Measurements from ENCODE around the gene CPNE4.
"Not testable (repeated sequence)": the region's sequence is repeated elsewhere in the genome, so short reads cannot be mapped to it uniquely, and the experiment has no call there.

DNA sequence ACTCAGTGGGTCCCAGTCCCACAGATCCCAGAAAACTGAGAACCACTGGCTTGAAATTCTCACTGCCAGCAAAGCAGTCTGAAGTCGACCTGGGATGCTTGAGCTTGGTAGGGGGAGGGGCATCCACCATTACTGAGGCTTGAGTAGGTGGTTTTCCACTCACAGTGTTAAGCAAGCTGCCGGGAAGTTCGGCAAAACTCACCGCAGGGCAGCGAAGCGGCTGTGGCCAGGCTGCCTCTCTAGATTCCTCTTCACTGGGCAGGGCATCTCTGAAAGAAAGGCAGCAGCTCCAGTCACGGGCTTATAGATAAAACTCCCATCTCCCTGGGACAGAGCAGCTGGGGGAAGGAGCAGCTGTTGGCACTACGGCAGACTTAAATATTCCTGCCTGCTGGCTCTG, 71.4 kb downstream of the CPNE4 start:
- TF ChIP-seq, protein P1, sequence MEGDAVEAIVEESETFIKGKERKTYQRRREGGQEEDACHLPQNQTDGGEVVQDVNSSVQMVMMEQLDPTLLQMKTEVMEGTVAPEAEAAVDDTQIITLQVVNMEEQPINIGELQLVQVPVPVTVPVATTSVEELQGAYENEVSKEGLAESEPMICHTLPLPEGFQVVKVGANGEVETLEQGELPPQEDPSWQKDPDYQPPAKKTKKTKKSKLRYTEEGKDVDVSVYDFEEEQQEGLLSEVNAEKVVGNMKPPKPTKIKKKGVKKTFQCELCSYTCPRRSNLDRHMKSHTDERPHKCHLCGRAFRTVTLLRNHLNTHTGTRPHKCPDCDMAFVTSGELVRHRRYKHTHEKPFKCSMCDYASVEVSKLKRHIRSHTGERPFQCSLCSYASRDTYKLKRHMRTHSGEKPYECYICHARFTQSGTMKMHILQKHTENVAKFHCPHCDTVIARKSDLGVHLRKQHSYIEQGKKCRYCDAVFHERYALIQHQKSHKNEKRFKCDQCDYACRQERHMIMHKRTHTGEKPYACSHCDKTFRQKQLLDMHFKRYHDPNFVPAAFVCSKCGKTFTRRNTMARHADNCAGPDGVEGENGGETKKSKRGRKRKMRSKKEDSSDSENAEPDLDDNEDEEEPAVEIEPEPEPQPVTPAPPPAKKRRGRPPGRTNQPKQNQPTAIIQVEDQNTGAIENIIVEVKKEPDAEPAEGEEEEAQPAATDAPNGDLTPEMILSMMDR (IDR thresholded peaks at IDR 0.05 in 8 of 11, conservative IDR thresholded peaks at IDR 0.05 in 3 of 11), result not testable (repeated sequence)
- TF ChIP-seq POLR2AphosphoS5, POLR2A (IDR thresholded peaks at IDR 0.05): not testable (repeated sequence)
